ENCODE results near the gene SACS.
"Not testable (repeated sequence)": the region's sequence is repeated elsewhere in the genome, so short reads cannot be mapped to it uniquely, and the experiment has no call there.

Gene SACS

DNA sequence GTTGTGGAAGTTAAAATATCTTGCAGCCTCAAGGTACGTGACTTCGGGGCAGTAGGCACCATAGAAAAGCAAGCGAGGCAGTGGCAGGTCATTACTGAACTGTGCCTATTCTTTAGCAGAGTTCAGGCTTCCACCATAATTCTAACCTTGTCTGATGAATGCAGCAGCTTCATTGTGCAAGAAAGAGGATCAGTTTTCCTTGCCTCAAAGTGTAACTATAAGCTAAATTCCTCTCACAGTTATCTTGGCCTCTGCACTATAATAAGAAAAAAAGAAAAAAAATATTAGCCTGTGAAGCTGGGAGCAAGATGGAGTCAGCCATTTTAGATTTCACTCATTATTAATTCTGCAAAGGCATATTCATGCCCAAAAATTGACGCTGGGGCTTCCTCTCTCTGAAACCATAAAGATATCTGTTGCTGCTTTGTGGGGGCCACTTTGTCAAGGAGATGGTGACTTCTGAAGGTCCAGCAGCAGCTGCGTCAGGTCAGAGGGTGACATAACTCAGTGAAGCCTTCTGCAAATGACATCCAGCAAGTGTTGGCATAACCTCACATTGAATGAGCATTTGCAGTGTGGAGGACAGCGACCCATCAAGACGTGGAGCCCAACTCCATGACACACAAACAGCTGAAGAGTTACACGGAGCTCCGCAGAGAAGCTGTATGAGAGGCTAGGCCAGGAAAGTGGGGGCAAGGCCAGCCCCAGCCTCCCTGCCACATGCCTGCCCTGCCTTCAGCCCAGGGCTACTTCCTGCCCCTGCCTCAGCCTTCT, 23.1 kb upstream of the SACS start:
- no peak for DNase-seq (ENCODE audit: low read depth, low spot score)

DNA sequence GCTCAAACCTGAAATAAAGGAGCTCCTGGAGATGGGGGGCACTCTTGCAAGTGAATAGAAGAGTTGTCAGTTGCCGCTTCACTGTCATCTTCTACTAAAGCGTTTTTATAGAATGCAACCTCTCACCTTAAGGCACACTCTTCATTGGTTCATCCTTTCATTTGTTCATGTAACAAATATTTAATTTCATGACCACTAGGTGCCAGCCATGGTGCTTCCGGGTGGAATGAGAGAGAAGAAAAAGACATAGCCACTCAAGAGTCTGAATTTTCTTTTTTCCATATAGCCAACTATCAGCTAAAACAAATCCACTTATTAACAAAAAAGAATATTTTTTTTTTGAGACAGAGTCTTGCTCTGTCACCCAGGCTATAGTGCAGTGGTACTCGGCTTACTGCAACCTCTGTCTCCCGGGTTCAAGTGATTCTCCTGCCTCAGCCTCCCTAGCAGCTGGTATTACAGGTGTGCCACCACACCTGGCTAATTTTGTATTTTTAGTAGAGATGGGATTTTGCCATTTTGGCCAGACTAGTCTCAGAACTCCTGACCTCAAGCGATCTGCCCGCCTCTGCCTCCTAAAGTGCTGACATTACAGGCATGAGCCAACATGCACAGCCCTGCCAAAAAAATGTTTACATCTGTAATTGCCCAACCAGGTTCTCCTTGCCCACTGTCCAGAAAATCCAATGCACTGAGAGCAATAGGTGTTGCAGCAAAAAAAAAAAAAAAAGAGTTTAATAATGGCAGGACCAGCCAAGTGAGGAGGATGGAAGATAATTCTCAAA, 22.1 kb upstream of the SACS start:
- DNase-seq (ENCODE audit: low read depth, low spot score) = no peak

DNA sequence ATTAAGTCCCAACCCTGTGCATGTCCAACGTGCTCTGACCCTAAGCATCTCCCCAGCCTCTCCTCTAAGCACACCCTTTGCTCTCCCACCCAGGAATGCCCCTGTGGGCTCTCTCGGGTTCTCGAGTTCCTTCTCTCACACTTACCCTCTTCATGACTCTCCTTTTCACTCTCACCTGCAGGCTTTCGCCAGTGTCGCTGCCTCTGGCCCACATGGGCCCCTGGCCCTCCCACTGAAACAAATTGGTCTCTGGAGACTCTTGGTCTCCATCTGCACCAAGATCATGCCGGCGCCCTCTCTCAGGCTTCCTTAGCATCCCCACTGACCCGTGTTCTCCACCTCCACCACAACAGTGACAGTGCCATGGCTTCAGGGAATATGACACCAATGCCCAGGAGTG, 19.6 kb upstream of the SACS start:
- DNase-seq (ENCODE audit: low read depth, low spot score) = no peak

DNA sequence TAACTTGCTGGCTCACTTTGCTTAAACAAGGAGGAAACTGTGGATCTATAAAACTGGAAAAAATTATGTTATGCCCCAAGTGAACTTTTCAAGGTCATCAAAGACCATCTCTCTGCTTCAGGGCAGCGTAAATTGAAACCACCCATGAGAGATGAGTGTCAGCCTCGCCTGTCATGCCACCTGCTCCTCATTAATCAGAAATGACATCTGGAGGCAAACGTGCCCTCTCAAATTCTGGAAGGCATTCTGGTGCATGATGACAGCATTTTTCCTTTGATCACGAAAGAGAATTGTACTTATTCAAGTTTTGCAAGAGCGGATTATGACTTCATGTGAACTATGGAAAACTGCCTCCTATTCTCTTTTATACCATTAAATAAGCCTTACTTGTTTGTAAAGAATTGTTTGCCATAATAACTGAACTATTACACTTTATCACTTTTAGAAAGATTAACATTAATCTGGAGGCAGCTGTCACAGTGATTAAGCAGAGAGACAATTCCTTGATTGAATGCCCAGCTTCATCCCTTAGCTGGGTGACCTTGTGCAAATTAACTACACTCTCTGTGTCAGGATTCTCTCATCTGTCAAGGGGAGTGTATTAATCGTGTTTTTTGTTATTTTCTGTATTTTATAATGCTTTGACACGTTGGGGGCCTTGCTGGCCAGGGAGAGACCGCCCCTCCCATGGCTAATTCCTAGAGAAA, 17.0 kb upstream of the SACS start:
- no peak for DNase-seq (ENCODE audit: low read depth, low spot score)

DNA sequence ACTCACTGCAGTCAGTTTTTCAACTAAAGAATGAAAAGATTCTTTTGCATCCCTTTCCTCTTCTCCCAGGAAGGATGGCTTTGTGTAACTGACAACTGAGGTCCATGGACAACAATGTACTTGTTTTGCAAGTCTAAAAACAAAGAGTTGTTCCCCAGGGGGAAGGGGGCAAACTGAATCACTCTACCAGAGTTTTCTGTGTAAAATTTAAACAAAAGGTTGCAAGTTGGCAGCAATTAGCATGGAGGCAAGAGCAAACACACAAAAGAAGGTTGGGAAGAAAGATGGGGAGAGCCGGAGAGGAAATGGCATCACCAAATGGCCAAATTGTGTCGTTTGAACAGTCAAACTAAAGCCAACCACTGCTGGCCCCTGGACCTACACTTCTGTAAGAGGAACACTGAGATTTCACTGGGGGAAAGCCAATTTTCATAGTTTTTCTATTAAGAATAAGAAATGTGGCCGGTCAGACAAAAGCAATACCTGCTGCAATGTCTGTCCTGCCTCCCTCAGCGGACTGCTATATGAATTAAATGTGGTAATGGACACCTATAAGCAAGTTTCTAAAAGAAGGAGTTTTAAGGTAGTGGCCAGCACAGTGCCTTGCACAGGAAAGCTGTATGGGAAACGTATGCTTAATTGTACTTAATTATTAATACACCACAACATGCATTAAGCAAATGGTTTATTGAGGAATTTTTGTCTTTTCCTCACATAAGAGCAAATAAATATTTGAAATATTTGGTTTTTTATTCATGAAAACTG, 16.1 kb upstream of the SACS start:
- DNase-seq (ENCODE audit: low read depth, low spot score) = peak; percentile 61

DNA sequence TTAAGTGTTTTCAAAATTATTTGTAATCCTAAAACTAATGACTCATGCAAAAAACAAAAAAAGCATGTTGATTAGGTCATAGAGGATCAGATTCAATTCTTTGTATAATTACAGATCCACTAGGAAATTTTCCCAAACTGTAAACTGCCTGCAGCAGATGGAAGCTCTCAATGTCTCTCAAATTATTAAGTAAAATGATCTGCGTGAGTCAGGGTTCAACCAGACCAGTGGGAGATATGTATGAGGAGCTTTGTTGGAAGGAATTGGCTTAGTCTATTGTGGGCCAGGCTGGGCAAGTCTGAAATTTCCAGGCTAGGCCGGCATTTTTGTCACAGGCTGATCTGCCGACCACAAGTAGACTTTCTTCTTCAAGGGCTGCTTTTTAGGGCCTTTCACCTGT, 14.4 kb upstream of the SACS start:
- DNase-seq (ENCODE audit: low read depth, low spot score) = no peak

DNA sequence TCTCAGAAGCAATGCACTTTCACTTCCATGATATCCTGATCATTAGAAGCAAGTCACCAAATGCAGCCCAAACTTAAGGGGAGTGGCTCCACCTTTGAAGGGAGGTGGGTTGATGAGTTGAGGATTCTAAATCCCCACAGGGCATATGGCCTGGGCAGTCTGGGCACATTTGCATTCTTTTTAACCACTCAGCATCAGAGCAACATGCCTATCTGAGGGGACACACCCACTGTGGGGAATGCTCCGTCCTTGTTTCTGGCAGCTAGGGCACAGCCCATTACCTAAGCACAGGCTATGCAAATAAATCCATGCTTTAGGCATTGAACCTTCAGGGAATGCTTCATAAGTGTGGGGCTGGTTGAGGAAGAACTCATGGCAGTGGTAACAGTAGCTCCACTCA, 12.3 kb upstream of the SACS start:
- peak; percentile 79 for DNase-seq (ENCODE audit: low read depth, low spot score)

DNA sequence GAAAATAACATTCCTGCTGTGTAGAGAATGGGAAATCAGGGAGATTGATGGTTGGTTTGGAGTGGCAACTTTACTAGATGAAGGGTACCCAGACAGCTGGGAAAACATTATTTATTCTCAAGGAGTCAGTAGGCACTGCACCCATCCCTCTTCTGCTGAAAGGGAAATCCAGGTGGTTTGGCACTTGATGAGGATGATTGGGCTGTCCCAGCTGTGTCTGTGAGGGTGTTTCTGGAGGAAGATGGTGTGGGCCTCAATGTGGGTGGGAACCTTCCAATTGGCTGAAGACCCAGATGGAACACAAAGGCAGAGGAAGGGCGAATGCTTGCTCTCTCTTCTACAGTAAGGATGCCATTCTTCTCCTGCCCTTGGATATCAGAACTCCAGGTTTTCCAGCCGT, 10.4 kb upstream of the SACS start:
- no peak for DNase-seq (ENCODE audit: low read depth, low spot score)

DNA sequence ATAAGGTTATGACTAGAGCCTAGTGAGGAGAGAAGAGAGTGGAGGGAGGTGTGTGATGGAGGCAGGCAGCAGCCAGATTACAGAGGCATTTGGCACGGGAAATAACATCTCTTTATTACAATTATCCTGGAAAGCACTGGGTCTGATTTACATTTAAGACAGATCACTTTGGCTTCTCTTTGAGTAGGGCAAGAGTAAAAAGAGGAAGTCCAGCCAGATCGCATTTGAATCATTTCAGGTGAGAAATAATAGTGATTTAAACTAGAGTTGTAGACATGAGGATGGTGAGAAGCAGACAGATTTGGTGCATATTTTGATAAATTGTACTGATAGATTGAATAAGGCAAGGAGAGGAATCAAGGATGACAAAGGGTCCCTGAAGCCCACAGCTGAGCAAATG, 9.6 kb upstream of the SACS start:
- no peak for DNase-seq (ENCODE audit: low read depth, low spot score)

DNA sequence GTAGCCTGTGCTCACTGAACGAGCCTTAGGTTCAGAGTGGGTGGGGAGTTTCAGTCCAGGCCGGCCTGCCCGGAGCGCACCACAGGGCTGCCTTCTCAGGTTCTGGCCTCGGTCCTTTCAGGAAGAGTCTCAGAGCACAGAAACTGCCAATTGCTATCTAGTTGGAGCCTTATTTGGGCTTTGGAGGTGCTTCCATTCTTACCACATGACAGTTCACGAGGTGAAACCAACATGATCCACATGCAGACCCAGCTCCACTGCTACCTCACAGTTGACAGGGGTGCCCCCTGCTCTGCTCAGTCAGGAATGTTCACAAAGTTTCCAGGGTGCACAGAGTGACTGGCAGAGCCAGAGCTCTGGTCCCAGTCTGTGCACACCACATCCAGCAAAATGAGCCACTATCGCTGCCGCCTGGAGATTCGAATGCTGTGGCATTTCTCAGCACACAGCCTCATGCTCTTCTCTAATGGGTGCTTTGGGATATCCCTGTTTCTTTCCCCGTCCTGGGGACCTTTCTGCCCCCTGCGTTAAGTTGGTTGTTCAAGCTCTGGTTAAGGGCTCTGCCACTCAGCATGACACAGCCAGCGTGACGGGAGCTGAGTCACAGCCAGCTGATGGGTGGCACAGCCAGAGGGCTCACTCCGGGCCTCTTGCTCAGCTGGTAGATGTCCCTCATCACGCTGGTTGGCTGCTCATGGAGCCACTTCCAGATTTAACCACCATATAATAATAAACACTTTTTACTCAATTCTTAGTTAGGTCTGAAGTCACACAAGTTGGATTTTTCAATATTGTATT, 7.5 kb upstream of the SACS start:
- DNase-seq (ENCODE audit: low read depth, low spot score) = no peak

DNA sequence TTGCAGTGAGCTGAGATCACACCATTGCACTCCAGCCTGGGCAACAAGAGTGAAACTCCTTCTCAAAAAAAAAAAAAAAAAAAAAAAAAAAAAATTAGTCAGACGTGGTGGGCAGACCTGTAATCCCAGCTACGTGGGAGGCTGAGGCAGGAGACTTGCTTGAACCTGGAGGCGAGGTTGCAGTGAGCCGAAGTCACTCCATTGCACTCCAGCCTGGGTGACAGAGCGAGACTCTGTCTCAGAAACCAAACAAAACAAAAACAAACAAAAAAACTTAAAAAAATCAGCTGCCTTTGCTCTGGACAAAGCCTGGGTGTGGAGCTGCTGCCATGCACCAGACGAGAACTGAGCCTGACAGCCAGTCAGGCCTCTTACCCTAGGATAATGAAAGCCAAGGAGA, 6.8 kb upstream of the SACS start:
- not testable (repeated sequence) for DNase-seq (ENCODE audit: low read depth, low spot score)

DNA sequence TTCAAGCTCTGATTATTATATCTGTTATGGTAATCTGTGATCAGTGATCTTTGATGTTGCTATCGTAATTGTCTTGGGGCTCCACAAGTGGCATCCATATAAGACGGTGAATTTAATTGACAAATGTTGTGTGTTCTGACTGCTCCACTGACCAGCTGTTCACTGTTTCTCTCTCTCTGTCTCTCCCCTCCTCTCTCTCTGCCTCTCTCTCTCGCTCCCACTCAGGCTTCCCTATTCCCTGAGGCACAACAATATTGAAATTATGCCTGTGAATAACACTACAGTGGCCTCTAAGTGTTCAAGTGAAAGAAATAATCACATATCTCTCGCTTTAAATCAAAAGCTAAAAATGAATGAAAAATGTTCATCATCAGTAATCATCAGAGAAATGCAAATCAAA, 4.4 kb upstream of the SACS start:
- DNase-seq (ENCODE audit: low read depth, low spot score) = no peak

DNA sequence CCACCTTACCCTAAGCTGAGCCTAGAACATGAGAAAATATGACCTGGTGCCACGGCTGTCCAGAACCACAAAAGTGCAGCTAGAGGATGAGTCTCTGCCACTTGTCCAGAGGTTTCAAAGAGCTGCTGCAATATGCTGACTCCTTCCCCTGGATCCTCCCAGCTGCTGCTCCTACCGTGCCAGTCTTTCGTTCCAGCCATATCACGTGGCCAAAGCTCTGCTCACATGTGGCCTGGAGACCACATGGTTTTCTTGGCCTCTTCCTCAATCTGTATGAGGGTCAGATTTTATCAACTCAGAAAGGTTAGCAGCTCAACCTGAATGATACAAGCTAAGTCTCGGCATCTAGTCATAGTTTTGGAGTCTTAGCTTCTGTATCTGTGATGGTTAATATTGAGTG, 3.2 kb upstream of the SACS start:
- DNase-seq (ENCODE audit: low read depth, low spot score) = no peak

DNA sequence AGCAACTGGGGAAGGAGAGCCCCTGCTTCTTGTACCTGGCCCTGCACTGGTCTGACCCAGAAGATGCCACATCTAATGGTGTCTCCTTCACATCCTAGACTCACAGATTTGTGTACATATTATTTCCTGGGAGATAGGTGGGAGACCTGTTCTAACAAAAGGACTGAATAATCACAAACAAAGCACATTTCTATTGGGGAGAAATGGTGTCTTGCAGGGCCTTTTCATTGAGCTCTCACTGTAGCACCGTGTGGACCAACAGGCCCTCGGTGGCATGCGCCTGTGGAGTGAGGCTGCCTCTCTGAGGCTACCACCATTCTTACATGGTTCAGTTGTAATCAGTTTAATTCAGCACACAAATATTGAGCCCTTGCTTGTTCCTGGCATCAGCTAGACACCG, 989 bp upstream of the SACS start:
- no peak for DNase-seq (ENCODE audit: low read depth, low spot score)

DNA sequence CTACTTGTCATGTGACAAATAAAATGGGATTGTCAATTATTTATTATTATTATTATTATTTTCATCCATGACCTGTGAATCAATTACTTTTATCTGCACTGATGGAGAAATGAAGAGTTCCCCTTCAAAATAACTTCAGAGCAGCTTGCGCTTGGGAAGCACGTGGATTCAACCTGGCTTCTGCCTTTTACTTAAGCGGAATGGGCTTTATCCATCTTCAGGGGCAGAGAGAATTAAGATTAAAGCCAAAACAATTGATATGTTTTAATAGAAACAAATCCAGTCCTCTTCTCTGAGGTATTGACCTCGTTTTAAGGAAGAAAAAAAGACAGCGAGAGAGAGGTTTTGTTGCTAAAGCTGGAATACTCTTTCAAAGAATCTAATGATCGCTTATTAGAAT, 876 bp downstream of the SACS start:
- DNase-seq (ENCODE audit: low read depth, low spot score) = no peak

DNA sequence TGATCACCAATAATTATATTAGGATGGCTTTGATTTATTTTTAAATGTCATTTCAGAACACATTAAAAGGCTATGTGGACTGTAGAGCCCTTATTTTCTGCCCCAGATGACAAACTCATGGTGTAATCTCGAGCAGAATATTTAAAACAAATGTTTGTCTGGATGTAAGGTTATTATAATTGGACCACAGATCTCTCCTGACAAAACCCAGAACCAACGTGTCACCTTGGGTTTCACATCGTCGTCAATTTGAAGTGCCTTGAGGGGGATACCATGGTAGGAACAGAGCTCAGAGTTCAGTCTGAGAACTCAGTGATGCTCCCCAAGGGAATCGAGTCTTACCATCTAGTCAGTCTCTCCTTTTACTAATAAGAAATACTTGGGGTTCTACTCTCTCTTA, 2.8 kb downstream of the SACS start:
- no peak for DNase-seq (ENCODE audit: low read depth, low spot score)

DNA sequence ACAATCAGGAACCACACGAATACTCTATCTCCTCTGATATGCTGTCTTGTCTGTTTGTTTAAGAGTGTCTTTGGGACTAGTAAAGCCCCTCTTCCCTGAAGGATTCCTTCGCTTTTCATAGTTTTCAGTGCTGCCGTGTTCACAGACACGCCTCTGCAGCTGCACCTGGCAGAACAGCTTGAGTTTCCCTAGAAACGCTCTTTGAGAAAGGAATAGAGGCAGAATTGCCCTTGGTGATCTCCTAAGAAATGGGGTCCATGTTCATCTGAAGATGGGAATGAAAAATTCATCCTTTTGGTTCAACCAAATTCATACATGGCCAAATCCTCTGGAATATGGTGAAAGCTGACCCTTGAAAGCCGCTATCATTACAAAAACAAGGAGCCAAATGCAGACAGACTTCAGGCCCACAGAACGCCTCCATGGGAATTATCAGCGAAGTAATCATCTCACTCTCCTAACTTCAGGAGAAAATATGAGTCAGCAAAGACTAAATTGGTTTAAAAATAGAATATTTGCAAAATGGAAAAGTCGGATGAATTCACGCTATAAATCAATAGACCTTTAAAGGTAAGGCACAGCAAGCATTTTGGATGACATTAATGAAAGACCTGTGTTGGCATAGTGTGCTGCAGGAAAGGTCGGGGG, 5.5 kb downstream of the SACS start:
- DNase-seq (ENCODE audit: low read depth, low spot score) = no peak

DNA sequence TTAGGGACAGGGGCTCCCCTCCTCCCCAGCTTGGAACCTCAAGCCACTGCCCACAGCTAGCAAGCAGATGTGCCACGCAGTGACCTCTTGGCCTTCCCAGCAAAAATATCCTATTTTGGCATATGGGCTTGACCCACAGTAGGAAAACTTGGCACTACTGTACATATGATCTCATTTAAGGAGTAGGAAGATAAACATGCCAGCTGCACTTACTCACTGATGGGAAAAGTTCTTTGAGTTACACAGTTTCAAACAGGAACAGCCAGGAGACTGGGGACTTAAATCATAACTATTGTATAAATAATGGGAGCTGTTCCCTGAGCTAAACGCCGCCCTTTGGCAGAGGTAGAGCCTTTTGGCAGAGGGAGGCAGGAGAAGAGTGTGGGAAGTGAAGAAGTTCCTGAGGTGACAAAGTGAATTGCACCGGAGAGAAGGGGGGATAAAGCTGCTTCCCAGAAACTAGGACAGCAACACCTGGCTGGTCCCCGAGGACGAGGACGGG, 6.1 kb downstream of the SACS start:
- no peak for DNase-seq (ENCODE audit: low read depth, low spot score)

DNA sequence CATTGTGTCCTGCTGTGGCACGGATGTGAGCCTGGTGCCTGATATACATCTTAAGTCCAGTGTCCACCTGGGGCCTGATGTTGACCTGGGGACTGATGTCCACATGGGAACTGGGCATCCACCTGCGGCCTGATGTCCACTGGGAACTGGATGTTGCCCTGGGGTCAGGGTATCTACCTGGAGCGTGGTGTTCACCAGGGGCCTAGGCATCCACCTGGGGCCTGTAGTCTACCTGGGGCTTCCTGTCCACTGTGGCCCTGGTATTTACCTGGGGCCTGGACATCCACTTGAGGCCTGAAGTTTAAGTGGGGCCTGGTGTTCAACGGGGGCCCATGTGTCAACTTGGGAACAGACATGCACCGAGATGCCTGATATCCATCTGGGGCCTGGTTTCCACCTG, 11.9 kb downstream of the SACS start:
- no peak for DNase-seq (ENCODE audit: low read depth, low spot score)

Data from ELF-1 (cell line).